ENCODE results near the gene IGF1.

DNA sequence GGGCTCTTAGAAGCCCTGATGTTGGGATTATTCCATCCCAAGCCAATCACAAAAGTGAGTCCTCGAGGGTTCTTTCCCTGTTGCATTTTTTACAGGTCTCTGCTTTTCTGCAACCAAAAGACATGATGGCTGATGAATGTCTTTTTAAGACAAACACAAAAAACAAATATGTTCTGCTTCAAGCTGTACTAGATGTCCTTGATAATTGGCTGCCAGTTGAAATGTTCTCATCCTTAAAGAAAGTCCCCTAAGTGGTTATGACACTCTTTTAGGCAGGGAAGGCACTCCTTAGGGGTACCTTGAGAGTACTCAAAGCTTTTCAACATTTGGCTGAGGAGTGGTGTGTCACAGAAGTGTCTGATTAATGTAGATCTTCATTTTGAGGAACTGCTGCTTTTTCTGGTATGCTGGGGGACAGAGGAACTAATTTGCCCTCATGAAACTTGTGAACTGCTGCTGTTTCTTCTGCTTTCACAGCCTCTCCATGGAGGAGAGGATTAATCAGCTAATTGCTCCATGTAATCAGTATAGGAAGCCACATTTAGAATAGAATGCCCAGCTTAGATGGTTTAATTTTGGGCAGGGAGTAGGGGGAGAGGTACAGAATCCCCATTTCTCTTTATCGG lies 22.8 kb upstream of the IGF1 start:
- TF ChIP-seq, protein P1, sequence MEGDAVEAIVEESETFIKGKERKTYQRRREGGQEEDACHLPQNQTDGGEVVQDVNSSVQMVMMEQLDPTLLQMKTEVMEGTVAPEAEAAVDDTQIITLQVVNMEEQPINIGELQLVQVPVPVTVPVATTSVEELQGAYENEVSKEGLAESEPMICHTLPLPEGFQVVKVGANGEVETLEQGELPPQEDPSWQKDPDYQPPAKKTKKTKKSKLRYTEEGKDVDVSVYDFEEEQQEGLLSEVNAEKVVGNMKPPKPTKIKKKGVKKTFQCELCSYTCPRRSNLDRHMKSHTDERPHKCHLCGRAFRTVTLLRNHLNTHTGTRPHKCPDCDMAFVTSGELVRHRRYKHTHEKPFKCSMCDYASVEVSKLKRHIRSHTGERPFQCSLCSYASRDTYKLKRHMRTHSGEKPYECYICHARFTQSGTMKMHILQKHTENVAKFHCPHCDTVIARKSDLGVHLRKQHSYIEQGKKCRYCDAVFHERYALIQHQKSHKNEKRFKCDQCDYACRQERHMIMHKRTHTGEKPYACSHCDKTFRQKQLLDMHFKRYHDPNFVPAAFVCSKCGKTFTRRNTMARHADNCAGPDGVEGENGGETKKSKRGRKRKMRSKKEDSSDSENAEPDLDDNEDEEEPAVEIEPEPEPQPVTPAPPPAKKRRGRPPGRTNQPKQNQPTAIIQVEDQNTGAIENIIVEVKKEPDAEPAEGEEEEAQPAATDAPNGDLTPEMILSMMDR (IDR thresholded peaks at IDR 0.05) = no peak
- TF ChIP-seq POLR2A (IDR thresholded peaks at IDR 0.05) = no peak
